ENCODE results near the gene TNNC2. TPM values are rescaled to one million over a fixed set of nuclear protein-coding genes. Genes with fewer than 3 reads are reported as not detected.

The TNNC2 gene
- total RNA-seq, 2 experiments from 2014 or later, result not detected

GRCh38 chr20:45821947-45822346 is 5.2 kb downstream of the TNNC2 start:
- H3K36me3 ChIP-seq (ENCODE audit: insufficient read depth, low read length), result peaks cover 18% of the 10 kb centered on the region
- no peaks in the 10 kb centered on the region for H3K9me3 ChIP-seq (ENCODE audit: low read length)
- H3K4me3 ChIP-seq (ENCODE audit: low read depth, low read length, poor library complexity, severe bottlenecking), result no peak overlapping the region
- no peak overlapping the region for H3K27ac ChIP-seq (ENCODE audit: low read depth, low read length, poor library complexity, severe bottlenecking)
- H4K20me1 ChIP-seq (ENCODE audit: insufficient read depth, low read length), result no peaks in the 10 kb centered on the region
- intact Hi-C loops (cut with micrococcal nuclease; ENCODE audit: unreplicated experiment), result no loop called here
- no TSS peak for BruUV-seq (replicated peaks)
- POLR2A ChIA-PET, result interaction anchor here (0.8 to 1.2 kb wide), 3 partner anchors 11 to 145 kb away, joined by 3 to 4 read pairs (median 3); partner anchors contain the start of gene SNX21
- H2AFZ ChIP-seq (ENCODE audit: low read length), result no peak overlapping the region
- no peaks in the 10 kb centered on the region for H3K79me2 ChIP-seq (ENCODE audit: insufficient read depth, low read depth, low read length)
- H3K4me2 ChIP-seq (ENCODE audit: low read length), result no peak overlapping the region
- DNase-seq (ENCODE audit: low spot score), result no peak
- no peaks in the 10 kb centered on the region for H3K4me1 ChIP-seq (ENCODE audit: insufficient read depth, low read length, poor library complexity, severe bottlenecking)
- CTCF ChIA-PET (ENCODE audit: unreplicated experiment), result interaction anchor here (1.3 kb wide), 1 partner anchor 20 kb away, joined by 3 read pairs; no protein-coding TSS in a partner anchor
- no peaks in the 10 kb centered on the region for H3K9me2 ChIP-seq (ENCODE audit: insufficient read depth, low read length)
- TF ChIP-seq CTCF (conservative IDR thresholded peaks at IDR 0.05; ENCODE audit: low read length) (no peak), EZH2phosphoT487 (IDR thresholded peaks at IDR 0.05; ENCODE audit: borderline replicate concordance, low read depth, low read length) (no peak)

- H3K79me2 ChIP-seq (ENCODE audit: insufficient read depth, low read depth, low read length), result peaks cover 7% of the 10 kb centered on the region
- no peak overlapping the region for H2AFZ ChIP-seq (ENCODE audit: low read length)
- H3K36me3 ChIP-seq (ENCODE audit: insufficient read depth, low read length), result peaks cover 41% of the 10 kb centered on the region
- ChIA-PET POLR2A (interaction anchor here (0.7 kb wide), 2 partner anchors 33 to 152 kb away, joined by 3 read pairs; no protein-coding TSS in a partner anchor), CTCF (ENCODE audit: unreplicated experiment) (no interaction called here)
- BruUV-seq (replicated peaks), result no TSS peak
- no peak overlapping the region for H3K4me3 ChIP-seq (ENCODE audit: low read depth, low read length, poor library complexity, severe bottlenecking)
- no peaks in the 10 kb centered on the region for H3K9me3 ChIP-seq (ENCODE audit: low read length)
- DNase-seq (ENCODE audit: low spot score), result no peak
- TF ChIP-seq EZH2phosphoT487 (IDR thresholded peaks at IDR 0.05; ENCODE audit: borderline replicate concordance, low read depth, low read length) (no peak), CTCF (conservative IDR thresholded peaks at IDR 0.05; ENCODE audit: low read length) (no peak)
- intact Hi-C loops (cut with micrococcal nuclease; ENCODE audit: unreplicated experiment), result no loop called here
- H3K4me2 ChIP-seq (ENCODE audit: low read length), result no peak overlapping the region
- H3K4me1 ChIP-seq (ENCODE audit: insufficient read depth, low read length, poor library complexity, severe bottlenecking), result peaks cover 12% of the 10 kb centered on the region
- H4K20me1 ChIP-seq (ENCODE audit: insufficient read depth, low read length), result no peaks in the 10 kb centered on the region
- no peak overlapping the region for H3K27ac ChIP-seq (ENCODE audit: low read depth, low read length, poor library complexity, severe bottlenecking)
- H3K9me2 ChIP-seq (ENCODE audit: insufficient read depth, low read length), result no peaks in the 10 kb centered on the region
These were observed 7.6 kb downstream of the TNNC2 start for GRCh38 chr20:45819466-45819865.

- H4K20me1 ChIP-seq (ENCODE audit: insufficient read depth, low read length), result no peaks in the 10 kb centered on the region
- H3K4me2 ChIP-seq (ENCODE audit: low read length), result no peak overlapping the region
- ChIA-PET CTCF (ENCODE audit: unreplicated experiment) (no interaction called here), POLR2A (no interaction called here)
- peaks cover 19% of the 10 kb centered on the region for H3K4me1 ChIP-seq (ENCODE audit: insufficient read depth, low read length, poor library complexity, severe bottlenecking)
- H3K27ac ChIP-seq (ENCODE audit: low read depth, low read length, poor library complexity, severe bottlenecking), result no peak overlapping the region
- BruUV-seq (replicated peaks), result no TSS peak
- H3K9me3 ChIP-seq (ENCODE audit: low read length), result no peaks in the 10 kb centered on the region
- H3K4me3 ChIP-seq (ENCODE audit: low read depth, low read length, poor library complexity, severe bottlenecking), result no peak overlapping the region
- intact Hi-C loops (cut with micrococcal nuclease; ENCODE audit: unreplicated experiment), result no loop called here
- no peak overlapping the region for H2AFZ ChIP-seq (ENCODE audit: low read length)
- DNase-seq (ENCODE audit: low spot score), result no peak
- no peaks in the 10 kb centered on the region for H3K9me2 ChIP-seq (ENCODE audit: insufficient read depth, low read length)
- H3K79me2 ChIP-seq (ENCODE audit: insufficient read depth, low read depth, low read length), result peaks cover 20% of the 10 kb centered on the region
- TF ChIP-seq CTCF (conservative IDR thresholded peaks at IDR 0.05; ENCODE audit: low read length), result no peak
- no peak for TF ChIP-seq EZH2phosphoT487 (IDR thresholded peaks at IDR 0.05; ENCODE audit: borderline replicate concordance, low read depth, low read length)
- peaks cover 52% of the 10 kb centered on the region for H3K36me3 ChIP-seq (ENCODE audit: insufficient read depth, low read length)
These were observed 8.9 kb downstream of the TNNC2 start for GRCh38 chr20:45818239-45818638.

Measured in OCI-LY7 (cell line).